Dermis blood vessel endothelial cell (primary cell): ENCODE results near the gene CYP11A1. TPM values are rescaled to one million over a fixed set of nuclear protein-coding genes. Genes with fewer than 3 reads are reported as not detected.

Experiments
- DNase-seq: peaks from one replicate; pipeline ENCODE4 v3.0.0; 2010
- total RNA-seq: library from RNA; depleted of rRNA; stranded (reverse); fragments of >200 nt; gene quantifications from 2 replicates; pipeline ENCODE4 v1.2.3, GENCODE V29; 2014

The CYP11A1 gene
- total RNA-seq, result not detected in 2 replicates

DNA sequence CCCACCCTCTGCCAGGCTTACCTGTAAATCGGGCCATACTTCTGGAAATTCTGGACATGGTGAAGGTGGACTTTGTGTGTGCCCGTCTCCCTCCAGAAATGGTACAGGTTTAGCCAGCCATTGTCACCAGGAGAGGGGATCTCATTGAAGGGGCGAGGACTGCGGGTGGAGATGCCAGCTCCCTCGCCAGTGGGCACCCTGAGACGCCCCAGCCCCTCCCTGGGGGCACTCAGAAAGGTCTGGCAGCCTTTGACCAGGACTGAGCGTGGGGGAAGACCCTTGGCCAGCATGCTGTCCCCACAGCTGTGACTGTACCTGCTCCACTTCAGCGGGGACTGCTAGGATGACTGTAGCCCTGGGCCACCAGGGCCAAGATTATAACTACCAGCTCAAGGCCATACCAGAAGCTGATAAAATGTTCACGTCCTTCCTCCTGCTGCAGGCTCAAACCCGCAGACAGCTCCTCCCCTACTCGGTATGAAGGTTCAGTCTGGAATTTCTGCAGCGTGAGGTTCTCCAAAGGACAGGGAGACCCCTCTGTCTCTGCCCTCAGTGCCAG is at the start of gene CYP11A1:
CYP11A1 (minus strand) TSS at position 351 of the 559 bp plus-strand sequence; CDS start at position 290, 61 bp downstream.
- no peak for DNase-seq

GRCh38 chr15:74417225-74417624 is 49.8 kb upstream of the CYP11A1 start:
- peak; percentile 34 for DNase-seq

DNA sequence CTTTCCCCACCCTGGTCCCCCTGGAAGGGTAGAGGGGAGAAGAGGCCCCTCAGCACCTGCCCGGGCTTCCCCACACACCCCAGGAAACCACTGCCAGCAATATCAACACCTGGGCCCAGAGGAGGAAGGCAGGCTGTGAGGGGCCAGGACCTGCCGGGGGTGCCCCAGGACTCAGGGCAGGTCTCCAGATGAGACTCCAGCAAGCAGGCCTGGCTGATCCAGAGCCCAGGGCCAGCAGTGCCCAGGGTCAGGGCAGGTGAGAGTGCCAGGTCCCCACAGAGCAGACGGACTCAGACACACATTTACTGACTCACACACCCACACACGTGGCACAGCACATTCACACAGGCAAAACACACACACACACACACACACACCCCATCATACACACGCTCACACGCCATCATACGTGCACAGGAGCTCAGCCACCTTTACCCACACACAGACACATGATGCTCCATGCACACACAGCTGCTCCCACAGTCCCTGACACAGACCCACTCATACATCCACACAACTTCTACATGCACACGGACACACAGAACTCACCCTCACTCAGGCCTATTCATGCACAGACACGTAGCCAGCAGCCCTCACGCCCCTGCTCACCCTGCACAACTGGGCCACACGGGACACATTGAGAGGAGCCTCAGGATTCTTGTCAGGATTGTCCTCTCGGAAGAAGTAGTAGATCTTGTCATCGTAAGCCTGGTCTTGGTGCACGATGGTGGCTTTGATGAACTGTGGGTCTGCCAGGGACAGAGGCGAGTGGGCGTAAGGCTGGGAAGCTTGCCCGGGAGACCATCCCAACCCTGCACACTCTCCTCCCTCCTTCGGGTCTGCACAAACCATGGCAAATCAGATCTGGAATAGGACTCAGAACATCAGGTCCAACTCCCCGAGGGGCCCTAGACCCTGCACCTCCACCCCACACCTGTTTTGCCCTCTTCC is 48.8 kb upstream of the CYP11A1 start:
- no peak for DNase-seq

- DNase-seq, result no peak
Measured at GRCh38 chr15:74414603-74415338, 47.3 kb upstream of the CYP11A1 start.

DNA sequence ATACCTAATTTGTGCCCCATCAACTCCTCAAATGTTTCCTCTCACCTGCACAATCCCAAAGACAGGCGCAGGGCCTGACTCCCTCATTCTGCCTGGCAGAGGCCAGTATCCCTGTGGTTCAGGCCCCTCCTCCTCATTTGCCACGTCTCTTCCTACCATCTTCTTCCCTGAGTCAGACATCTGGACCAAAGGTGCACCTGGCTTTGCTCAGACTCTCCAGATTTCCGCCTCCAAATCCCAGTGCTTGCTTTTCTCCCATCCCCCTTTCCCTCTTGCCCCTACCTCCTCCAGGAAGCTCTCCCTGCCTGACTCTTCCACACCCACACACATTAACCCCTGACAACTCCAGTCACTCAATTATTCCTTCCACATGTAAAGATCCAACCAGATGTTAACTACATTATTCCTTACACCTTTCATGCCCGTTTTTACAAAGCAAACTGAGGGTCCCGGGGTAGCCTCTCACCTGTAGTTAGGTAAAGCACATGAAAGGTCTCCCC is 46.7 kb upstream of the CYP11A1 start:
- no peak for DNase-seq

DNA sequence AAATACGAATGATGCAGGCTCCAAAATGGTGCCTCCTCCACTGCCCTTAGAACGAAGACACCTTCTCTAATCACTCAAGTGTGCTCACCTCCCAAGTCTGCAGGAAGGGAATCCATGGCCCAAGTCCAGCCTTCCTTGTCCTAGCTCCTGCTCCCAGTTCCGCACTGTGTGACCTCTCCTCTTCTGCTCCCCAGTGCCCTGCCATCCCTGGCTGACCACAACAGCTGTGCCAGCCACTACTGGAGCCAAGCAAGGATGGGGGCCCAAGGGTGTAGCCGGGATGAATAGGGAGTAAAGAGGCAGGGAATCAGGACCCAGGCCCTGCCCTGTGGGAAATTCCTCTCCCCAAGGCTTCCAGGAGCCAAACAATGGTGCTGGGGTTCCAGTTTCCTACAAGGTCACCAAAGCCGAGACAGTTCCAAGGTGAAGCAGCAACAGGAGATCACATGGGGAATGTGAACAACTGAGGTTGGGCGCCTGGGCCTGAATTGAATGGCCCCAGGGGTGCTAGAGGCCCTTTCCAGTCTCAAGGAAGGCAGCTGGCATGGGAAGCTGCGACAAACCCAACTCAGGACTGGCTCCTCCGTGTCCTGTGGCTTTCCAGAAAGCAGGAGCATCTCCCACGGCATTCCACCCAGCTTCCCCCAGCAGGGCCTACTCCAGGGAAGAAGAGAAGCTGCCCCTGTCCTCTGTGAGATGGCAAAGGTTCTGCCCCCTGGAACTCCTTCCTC is 46.1 kb upstream of the CYP11A1 start:
- no peak for DNase-seq

- DNase-seq, result no peak
Measured at GRCh38 chr15:74412159-74412558, 44.7 kb upstream of the CYP11A1 start.

GRCh38 chr15:74411686-74412085 is 44.2 kb upstream of the CYP11A1 start:
- DNase-seq, result no peak

- DNase-seq, result no peak
Measured at GRCh38 chr15:74410502-74410901, 43.1 kb upstream of the CYP11A1 start.

GRCh38 chr15:74409225-74409624 is 41.8 kb upstream of the CYP11A1 start:
- no peak for DNase-seq

DNA sequence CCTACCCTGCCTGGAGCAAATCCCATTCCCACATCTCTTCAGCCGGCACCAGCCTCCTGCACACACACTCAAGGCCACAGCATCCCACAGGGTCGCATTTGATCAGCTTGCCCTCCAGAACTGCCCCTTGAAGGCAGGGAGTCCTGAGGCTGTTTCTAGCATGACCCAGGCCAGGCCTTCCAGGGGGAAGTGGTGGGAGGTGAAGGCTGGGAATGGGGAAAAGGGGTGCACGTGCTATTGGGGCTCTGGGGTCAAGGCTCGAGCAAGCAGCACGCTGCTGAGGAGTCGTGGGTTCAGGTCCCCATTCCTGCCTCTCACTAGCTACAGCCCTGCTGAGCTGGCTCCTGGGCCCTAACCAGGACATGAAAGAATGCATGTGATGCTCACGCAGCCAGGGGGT is 41.4 kb upstream of the CYP11A1 start:
- DNase-seq, result no peak

DNA sequence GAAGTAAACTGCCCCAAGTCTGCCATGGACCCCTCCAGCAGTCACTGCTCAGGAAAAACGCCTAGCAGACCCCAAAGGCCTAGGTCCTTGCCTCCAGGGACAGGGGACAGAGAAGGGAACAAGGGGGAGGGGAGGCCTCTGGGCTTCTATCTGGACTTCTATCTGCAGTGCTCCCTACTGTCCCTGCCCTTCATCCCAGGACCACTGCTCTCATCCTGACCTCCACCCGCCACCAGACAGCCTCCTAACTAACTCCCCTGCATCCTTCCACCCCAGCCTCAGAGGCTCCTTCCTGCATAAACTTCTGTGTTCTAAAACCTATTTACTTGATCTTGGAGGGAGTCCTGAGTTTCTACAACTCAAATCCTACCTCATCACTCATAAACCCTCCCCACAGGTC is 40.9 kb upstream of the CYP11A1 start:
- no peak for DNase-seq

DNA sequence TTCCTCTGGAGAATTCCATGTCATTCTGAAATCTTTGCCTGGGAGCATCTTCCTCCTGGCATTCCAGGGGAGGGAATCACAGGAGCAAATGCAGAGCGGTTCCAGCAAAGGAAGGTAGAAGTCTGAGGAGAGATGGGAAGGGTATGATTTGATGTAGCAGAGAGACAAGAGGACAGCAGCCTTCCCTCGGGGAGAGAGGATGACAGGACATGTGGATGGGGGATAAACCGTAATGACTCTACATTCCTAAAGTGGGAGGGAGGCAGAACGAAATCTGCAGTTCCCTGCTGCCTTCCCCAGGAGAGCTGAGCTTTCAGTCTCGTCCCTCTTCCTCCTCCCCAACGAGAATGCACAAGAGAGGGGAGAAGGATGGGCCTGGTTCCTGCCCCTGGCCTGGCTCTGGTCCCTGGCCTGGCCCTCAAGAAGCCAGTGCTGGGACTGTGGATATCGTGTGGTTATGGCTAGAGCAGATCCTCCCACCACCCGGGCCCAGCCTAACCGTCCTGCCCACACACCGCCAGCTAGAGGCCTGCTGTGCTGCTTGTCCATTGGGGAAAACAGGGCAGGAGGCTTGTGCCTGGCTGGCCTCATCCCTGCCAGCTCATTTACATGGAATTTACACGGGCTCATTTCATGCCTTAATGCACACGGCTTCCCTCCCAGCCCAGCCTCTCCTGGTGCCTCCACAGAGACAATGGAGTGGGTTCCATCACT is 39.7 kb upstream of the CYP11A1 start:
- DNase-seq, result peak; percentile 15

DNA sequence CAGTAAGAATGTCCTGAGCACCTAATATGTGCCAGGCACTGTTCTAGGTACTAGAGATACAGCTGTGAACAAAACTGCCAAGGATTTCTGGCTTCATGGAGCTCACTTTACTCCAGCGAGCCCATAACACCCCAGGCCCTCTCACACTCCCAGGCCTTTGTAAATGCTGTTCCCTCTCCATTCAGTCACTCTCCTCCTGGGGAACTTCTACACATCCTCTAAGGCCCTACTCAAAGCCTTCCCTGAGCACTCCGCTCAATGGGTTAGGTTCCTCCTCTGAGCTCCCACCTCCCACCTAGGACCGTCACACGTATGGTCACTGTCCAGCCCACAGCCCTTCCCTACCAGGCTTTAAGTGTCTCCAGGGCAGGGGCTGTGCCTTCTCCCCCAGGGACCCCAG is 39.1 kb upstream of the CYP11A1 start:
- no peak for DNase-seq

DNA sequence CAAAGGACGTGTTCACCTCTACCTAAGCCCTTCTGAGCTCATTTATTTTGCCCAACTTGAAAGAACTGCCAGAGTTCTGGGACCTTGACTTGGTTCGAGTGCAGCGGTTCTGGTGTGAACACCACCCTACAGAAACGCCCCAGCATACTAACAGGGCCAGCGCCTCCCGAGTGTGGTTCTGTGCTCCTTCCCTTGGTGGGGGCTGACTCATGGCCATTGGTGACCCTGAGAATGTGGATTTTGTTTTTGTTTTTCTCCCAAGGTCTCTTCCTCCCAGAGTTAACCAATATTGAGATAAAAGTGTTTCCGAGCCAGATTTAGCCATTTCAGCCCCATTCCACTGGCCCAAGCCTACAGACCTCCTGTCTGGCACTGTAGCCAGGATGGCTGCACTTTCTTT is 38.4 kb upstream of the CYP11A1 start:
- no peak for DNase-seq

DNA sequence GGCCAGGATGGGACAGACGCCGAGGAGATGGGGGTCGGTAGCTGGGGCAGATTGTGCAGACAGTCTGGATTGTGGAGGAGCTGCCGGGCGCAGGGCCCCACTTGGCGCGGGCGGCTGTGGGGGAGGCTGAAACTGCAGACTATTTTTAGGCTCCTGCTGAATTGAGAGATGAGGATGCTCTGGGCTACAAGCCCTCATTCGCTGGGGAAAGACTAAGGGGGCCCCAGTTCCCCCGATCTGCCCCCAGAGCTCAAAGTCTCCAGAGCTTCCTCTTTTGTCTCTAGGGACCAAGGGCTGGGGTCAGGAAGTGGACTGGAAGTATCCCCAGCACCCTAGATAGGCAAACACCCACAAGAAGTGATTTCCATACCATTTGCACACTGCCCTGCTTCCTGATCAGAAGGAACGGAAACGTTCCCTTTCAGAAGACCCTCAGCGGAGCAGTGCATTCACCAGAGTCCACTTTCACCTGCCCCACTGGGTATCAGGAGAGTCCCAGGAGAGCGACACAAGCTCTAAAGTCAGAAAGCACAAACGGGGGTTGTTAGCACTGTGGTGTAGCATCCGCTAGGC is 36.6 kb upstream of the CYP11A1 start:
- DNase-seq, result no peak

DNA sequence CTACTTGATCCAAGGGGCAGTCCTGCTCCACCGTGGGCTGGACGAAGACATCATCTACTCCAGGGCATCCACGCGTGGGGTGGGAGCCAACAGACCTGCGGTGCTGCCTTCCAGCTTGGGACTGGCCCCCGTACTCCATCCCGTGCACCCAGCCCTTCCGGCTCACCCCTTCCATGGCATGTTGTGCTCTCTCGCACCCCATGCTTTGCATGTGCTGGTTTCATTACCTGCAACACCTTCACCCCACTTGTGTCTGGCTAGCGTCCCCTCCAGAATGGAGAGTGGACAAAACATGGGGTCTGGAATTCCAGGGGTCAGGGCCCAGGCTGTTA is 36.1 kb upstream of the CYP11A1 start:
- DNase-seq, result no peak

DNA sequence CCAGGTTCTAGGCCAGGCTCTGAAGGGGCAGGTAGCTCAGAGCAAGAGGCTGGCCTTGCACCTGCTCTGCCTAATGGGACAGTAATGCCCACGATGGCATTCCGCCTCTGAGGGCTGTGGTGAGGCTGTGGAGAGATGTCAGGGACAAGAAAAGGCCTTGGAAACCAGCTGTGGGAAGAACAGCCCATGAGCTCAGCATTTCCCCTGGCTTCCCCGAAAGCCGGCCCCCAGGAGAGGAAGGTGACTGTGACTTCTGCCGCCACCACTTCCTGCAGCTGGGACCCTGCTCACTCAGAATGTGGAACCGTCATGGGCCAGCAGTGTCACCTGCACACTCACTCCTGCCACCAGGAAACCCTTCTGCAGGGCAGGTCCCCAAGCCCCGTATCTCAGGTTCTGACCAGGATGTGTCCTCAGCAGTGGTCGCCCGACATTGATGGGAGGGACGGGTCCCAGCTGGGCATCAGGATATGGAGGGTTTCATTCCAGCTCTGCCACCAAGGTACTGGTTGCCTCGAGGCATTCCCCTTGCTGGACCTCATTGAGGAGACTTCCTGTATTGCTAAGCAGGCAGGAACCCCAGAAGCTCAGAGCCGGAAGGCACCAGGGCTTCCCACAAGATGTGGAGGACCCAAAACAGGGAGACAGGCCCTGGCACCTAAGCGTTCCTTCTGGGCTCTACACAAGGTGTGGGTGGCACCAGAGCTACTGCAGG is 35.6 kb upstream of the CYP11A1 start:
- DNase-seq, result no peak

DNA sequence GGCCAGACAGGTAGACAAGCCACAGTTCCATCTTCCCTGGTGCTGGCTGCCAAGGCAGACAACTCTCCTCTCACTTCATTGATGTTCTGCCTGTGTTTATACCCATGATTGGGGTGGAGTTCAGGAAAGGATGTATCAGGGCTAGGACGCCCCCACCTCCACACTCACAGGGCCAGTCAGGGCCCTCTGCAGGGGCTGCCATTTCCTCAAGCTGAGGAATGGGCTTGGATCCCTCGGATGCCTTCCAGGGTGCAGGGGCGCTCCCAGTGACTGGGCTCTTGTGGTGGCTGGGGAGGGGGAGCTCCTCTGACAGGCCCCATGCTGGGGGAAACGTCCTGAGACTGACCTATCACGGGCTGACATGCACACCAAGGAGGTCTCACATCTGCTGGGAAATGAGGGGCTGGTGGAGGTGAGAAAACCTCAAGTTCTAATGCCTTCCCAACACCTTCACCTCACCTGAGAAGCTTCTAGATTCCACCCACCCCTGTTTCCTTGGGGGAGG is 34.9 kb upstream of the CYP11A1 start:
- DNase-seq, result no peak

DNA sequence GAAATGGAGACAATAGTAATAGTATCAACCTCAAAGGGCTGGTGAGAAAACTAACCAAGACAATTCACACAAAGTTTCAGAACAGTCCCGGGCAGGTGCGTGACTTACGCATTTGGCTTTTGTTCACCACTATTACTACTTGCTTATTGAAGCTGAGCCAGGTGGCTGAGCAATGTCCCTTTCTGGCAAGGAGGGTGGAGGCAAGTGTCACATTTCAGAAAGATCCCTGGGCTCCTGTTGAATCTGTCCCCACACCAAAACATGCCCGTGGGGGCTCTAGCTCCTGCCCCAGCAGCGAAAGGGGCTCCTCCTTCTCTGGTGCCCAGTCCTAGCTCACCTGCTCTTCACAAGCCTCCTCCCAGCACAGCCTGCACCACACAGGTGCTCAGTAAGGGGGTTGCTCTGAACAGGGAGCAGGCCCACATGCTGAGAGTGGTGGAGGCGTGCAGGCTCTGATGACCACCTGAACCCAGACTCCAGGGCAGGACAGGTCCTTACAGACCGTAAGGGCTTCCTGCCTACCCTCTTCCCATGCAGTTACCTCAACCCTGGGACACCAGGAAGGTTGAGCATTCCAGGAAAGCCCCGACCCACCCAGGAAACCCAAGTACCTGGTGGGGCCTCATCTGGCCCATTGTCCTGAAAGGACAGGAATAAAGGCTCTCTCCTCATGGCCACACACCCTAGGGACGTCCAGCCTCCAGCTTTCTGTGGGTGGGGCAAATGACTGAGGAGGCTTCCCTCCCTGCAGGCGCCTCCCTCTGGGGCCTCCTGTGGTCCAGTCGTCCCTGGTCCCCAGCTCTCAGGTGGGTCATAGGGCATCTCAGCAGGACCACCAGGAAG is 33.7 kb upstream of the CYP11A1 start:
- DNase-seq, result no peak
